GM21526 (cell line): Measurements from ENCODE around the gene PRKAA2.

ENCODE experiments used
- ATAC-seq: cut with Tn5 transposase; IDR thresholded peaks from one replicate; pipeline ENCODE4 v1.9.1; 2021; ENCODE audit warnings: moderate library complexity; ENCODE audit not compliant: unreplicated experiment, low FRiP score

PRKAA2 gene

DNA sequence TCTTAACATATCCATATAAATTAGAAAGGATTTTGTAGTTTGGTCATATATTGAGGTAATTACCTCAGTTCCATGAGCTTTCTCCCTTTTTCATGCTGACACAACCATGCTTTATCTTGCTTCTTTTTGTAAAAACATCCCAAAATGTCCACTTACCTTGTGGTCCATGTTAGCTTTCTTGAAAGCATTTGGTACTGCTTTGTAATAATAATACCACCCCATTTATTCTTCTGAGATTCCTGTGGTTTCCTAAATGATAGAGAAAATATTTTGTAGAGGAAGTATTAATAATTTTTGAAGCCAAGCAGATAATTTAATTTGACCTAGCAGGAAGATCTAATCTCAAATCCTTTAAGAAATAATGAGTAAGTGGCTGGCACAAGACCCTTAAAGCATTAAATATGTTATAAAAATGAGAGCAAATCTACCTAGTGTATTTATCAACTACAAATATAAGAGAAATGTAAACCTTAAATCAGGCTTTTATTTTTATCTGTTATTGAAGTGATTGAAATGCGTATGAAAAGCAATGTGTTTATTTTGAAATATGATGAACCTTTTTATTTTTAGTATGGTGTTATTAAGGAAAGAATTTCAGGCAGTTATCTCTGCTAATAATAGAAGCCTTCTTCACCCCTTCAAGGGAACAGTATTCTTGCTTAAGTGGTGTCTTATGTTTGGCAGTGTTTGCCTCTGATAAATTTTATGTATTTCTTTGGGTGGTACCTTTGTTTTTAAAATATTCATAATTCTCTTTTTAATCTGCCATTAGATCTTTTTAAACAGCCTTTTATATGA is 9.2 kb downstream of the PRKAA2 start:
- ATAC-seq, result no peak

DNA sequence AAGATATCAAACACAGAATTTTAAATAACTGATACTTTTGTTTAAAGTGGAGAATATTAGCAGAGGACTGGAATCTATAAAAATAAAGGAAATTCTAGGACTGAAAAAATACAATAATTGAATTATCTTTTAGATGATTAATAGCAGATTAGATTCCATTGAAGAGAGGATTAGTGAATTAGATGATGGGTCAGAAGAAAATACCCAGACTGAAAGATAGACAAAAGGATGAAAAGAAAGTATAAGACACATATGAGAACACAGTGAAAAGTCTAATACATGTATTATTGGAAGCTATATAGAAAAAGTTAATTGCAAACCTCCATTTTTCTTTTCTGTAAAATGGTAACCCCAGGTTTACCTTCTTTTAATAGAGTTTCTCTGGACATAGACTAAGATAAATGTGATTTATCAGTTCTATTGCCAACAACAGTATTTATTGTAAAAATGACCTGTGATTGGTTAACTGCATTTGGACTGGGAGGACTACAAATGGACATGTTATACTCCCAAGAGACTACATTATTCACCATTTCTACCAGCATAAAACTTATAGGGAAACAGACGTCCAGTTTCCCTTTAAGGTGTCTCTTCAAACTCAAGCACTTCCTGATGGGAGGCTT is 11.0 kb downstream of the PRKAA2 start:
- ATAC-seq, result no peak

DNA sequence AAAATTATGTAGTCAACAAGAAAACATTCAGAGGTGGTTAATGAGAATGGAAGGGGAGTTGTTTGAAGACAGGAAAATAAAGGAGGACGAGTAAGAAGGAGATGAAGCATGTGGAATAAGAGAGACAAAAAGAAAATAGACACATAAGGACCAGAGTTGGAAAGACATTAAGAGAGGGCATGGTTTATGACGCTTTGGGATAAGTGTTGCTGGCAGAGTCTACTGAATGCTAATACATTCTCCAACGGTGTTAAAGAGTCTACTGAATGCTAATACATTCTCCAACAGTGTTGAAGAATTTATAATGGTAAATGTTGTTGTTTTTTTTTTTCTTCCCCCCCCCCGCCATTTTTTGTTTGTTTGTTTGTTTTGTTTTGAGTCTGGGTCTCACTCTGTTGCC is 13.1 kb downstream of the PRKAA2 start:
- ATAC-seq, result no peak

DNA sequence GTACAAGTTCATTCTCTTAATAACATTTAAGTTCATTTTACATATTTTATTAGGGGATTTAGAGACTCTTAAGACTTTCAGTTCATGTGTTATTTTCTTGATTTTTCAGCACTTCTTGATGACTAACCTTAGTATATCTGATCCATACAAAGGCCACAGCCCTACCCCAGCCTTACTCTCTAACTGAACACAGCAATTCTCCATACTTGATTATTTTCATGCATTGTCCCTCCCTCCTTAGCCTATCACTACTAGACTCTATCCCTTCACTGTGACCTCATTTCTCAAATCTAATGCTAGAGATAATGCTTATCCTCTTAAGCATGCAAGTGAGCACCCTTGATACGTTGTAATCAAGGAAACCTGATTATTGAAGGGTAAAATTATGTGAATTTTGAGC is 15.2 kb downstream of the PRKAA2 start:
- ATAC-seq, result no peak

DNA sequence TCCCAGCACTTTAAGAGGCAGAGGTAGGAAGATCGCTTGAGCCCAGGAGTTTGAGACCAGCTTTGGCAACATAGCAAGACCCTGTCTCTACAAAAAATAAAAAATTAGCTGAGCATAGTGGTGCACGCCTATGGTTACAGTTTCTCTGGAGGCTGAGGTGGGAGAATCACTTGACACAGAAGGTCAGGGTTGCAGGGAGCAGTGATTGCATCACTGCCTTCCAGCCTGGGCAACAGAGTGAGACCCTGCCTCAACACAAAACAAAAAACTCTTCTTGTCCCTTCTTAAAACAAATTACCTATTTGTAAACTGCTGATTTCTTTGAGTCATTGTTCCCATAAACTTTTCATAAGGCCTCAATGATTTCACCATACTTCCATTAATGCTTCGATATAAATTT is 18.7 kb downstream of the PRKAA2 start:
- ATAC-seq, result no peak

DNA sequence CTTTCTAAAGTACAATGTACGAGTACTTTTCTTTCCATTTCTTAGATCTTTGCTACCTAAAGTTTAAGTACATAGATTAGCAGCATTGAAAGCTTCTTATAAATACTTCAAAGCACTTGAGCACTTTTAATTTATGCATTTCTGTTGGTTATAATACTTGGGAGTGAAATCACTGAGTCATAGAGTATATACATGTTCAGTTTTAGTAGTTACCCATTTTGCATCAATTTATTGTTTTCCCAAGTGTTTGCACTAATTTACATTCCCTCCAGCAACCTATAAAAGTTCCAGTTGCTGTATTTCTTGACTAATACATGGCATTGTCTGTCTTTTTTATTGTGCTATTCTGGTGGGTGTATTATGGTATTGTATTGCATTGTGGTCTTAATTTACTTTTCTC is 20.3 kb downstream of the PRKAA2 start:
- ATAC-seq, result no peak

DNA sequence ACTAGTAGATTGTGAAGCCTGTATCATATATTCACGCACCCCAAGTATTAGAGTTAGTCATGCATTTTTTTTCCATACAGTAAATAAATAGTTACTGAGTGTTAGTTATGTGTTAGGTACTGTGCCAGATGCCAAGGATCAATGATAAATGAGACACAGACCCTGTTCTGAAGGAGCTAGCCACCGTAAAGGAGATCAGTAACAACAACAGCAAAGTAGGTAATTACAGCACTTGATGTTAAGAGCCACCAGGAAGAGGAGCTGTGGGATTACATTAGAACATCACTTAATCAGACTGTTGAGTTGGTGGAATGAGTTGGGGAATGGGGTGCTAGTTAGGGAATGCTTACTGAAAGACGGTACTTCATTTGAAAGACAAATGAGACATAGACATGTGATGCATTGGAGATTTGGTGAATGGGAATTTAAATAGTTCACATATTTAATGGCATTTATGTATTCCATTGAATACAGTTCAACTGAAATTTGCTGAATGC is 21.0 kb downstream of the PRKAA2 start:
- no peak for ATAC-seq

DNA sequence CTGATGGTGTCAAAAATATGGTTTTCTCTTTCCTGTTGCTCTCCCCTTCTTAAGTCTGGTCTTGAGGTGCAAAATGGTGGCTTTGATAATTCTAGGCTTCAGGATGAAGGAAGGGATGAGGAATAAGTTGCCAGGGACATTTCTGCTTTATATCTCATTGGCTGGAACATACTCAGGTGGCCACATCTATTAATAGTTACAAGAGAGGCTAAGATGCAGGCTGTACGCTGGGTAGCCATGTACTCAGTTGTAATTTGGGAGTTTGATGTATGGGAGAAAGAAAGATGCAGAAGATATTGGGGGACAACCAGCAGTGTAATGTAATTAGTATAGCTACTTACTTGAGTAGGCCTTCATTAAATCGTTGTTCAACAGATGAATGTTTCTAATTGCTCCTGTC is 25.2 kb downstream of the PRKAA2 start:
- no peak for ATAC-seq

DNA sequence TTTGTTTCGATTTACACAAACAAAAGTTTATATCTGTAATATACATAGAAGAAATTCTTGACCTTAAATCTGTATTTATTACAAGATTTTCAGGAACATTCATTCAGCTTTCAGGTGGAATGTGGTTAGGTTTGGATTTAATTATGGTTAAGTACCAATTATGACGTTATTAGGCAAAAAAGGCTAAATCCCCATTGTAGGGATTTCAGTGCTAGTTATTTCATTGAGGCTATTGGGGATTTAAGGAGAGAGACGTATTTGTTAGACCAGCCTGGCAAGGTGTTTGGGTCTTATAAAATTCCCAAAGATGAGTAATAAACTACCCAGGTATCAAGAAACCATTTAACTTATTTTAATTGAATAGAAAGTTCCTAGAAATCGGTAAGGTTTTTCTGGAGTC is 26.0 kb downstream of the PRKAA2 start:
- ATAC-seq, result no peak

DNA sequence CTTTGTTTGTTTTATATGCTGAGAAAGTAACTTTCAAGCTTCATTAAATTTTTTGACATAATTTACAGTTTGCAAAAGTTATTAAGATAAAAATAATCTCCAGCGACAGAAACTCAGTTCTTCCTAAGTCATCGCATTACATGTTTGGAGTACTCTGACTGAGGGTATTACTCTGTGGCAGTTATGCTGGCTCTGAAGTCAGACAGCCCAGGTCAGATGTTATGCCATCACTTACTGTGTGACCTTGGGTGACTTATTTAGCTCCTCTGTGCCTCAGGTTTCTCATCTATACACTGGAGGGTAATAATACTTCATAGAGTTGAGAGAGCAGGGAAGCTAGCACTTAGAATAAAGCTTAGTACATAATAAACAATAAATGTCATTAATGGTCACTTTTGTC is 26.4 kb downstream of the PRKAA2 start:
- no peak for ATAC-seq

DNA sequence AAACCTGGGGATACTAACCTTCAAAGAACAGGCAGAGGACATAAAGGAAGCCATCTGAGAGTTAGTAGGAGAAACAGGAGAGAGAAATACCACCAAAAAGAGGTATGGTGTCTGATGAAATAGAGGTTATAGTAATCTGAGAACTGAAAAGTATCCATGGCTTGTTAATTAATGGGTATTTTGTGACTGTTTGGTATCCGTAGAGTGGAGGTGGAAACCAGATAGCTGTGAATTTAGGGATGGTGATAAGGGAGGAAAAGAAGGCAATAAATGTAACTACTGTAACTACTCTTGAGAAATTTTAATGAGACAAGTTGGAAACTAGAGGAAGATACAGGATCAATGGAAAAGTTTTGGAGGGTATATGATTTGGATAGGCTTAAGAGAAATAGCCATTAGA is 27.5 kb downstream of the PRKAA2 start:
- no peak for ATAC-seq

DNA sequence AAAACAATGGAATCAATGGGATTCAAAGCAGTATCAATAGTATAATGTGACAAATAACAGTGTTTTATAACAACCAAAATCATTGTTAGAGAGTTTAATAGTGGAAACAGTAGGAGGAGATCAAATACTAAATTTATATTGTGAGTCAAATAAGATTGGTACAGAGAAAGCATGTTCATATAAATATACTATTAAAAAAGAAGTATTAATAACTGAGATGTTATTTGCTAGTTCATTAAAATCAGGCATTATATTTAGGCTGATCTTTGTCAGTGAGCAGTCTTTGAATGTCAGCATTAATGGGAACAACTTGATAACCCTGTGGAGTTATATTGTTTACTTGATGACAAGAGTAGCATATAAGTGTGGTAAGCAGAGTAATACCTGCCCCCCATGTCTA is 30.6 kb downstream of the PRKAA2 start:
- ATAC-seq, result no peak

DNA sequence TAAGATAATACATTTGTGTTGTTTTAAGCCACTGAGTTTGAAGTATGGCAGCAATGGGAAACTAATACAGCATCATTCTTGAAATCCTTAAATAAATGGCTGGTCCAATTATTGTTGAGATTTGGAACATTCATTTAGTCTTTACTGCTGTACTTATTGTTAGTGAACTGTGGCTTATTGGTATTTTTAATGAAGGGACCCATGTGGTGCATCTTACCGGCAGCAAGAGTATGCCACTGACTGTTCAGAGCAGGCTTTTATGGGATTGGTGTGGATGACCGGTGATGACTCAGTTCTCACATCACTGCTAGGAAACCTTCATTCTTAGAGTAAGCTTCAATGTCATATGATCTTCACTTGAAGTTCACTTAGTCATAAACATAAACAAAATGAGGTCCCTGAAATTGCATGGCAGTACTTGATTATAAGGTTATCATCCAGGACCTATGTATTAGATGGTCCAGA is 31.5 kb downstream of the PRKAA2 start:
- no peak for ATAC-seq

DNA sequence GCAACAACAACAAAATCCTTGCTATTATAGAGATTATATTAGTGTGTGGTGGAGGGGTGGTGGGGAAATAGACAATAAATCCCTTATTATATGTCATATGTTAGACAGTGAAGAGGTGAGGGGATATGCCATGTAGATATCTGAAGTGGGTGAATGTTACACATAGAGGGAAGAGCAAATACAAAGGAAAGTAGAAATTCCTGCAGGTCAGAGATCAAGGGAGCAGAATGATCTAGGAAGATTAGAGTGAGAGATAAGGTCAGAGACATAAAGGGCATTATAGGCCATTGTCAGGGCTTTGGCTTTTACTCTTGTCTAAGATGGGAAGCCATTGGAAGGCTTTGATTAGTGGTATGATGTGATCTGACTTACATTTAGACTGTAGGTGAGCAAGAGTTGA is 38.5 kb downstream of the PRKAA2 start:
- ATAC-seq, result no peak

DNA sequence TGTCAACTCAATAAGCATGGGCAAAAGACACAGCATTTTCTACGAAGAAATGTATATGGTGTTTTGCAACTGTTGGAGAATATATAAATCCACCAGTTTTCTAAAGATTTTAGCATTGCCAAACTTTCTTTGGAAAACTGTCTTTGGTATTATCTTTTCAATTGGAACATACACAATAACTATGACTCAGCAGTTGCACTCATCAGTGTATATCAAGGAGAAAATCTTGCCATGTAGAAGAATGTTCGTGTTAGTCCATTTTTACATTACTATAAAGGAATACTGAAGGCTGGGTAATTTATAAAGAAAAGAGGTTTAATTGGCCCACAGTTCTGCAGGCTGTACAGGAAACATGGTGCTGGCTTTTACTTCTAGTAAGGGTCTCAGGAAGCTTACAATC is 41.1 kb downstream of the PRKAA2 start:
- ATAC-seq, result no peak

DNA sequence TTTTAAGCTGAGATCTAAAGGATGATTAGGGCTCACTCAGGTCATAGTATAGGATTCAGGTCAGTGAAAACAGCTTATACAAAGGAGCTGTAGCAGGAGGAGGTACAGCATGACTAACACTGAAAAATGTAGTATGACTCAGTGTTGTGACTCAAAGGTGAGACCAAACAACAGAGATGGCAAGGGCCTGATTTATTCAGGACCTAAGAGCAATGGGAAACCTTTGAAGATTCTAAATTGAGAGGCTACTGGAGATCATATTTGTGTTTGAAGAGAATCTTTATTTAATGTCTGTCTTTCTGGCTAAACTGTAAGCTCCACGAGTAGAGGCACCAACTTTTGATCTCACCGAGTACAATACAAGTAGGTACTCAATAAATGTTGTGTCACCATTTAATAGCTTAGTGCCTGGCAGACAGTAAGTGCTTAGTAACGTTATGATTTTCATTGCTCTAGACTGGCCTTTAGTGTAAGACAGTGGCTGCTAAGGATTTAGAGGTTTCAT is 43.5 kb downstream of the PRKAA2 start:
- no peak for ATAC-seq

DNA sequence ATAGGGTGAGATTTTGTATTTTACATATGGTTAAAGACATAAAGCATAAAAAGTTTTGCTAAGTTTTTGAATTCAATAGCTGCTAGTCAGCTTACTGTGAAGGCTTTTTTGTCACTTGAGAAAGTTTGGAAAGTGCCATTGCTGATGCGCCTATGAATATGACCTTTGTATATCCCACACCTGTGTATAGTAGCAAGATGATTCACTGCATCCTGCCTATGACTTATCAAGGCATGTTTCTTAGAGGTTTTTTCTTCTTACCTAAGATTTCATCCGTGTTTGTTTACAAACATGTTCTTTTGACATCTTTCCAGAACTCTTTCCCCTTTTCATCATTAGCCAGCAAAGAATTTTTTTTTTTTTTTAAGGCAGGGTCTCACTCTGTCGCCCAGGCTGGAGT is 51.5 kb downstream of the PRKAA2 start:
- no peak for ATAC-seq

DNA sequence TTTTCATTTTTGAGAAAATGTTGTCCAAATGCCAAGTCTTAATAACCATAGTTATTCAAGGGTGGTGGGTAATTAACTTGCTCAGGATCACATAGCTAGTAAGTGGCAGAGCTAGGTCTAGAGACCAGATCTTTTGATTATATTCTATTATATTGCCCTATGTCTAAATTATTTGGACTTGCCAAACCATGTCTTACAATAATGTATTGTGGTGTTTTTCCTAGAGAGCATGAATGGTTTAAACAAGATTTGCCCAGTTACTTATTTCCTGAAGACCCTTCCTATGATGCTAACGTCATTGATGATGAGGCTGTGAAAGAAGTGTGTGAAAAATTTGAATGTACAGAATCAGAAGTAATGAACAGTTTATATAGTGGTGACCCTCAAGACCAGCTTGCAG is 58.6 kb downstream of the PRKAA2 start:
- no peak for ATAC-seq

DNA sequence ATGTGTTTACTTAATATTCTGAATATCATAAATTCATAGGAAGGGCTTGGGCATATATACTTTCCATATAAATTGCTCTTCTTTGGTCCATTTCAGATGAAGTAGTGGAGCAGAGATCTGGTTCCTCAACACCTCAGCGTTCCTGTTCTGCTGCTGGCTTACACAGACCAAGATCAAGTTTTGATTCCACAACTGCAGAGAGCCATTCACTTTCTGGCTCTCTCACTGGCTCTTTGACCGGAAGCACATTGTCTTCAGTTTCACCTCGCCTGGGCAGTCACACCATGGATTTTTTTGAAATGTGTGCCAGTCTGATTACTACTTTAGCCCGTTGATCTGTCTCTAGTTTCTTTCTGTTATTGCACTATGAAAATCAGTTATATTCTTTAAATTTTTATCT is 62.3 kb downstream of the PRKAA2 start:
- no peak for ATAC-seq

DNA sequence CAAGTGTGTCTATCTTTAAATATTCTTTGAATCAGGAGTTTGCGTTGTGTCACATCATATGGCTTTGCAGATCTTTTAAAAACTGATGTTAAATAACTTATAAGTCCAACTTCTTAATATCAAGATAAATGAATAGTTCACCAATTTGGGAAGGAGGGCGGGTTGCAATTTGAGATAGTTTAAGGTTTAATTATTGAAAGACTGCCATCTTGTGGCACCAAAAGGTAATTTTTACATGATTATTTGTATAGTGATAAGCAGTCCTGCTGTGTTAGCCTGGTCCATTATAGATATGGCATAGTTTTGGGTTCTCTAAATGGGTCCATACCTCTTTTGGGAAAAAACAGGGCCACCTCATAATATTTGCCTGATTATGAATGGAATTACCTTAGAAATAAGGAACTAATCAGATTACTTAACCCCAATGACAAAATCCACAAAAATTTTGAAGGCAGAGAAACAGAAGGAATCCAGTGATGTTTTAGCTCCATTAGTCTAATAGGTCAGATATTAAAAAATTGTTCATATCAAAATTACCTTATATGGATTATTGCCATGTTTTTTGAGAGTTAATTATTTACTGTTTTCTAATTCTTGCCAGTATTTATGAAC is 64.3 kb downstream of the PRKAA2 start:
- peak; percentile 81 for ATAC-seq

DNA sequence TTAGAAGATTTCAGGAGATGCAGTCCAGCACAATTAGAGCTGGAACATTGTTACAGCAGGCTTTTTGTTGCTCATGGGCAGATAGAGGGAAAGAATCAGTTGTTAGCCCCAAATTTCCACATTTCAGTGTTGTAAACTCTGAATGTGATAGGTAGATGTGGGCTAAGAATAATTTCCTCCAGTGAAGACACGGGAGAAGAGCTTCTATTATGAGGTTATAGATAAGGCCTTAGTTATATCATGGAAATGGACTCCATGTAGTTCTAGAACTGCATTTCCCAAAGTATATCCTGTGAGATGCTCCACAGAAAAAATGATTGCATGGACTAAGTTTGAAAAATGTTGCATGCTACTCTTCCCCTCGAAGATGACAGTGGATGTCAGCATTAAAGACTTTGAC is 64.9 kb downstream of the PRKAA2 start:
- ATAC-seq, result no peak

DNA sequence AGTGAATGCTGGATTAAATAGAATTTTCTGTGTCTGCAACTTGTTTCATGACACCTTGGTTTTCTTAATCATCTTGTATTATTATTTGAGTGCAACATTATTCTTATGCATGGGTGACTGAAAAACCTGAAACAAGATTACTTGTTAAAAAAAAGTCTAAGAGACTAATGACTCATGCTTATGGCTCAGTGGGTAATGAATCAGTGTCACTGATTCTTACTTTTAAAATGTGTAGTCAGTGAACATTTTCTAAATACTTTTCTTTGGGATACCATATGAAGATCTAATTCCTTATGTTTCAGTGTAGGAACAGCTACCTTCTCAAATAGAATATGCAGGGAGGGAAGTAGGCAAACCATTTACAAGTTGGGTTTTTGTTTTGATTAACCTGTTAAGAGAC is 65.5 kb downstream of the PRKAA2 start:
- ATAC-seq, result no peak
